ENCODE results near the gene L3MBTL3. TPM values are rescaled to one million over a fixed set of nuclear protein-coding genes. Genes with fewer than 3 reads are reported as not detected.

Gene L3MBTL3
- total RNA-seq, 4 donors from 2014 or later, result 2.1 to 6.1 (median 5.9) TPM

GRCh38 chr6:130187335-130188206 is 169.2 kb downstream of the L3MBTL3 start:
- in situ Hi-C loops (cut with MboI; ENCODE audit: low sequenced_read_pairs in 4 of 4) (no loop called here), intact Hi-C loops (cut with DNase I; ENCODE audit: low total_unique reads) (no loop called here)
- H3K4me1 ChIP-seq, result no peaks in the 10 kb centered on the region
- H3K9me3 ChIP-seq, result no peaks in the 10 kb centered on the region
- H3K36me3 ChIP-seq, result no peaks in the 10 kb centered on the region
- no peak for TF ChIP-seq CTCF (IDR thresholded peaks at IDR 0.05 in 4 of 5, conservative IDR thresholded peaks at IDR 0.05 in 1 of 5)
- no peak for TF ChIP-seq POLR2A (IDR thresholded peaks at IDR 0.05)
- ATAC-seq, result no peak
- no peak for DNase-seq
- H3K27me3 ChIP-seq, result no peaks in the 10 kb centered on the region
- H3K27ac ChIP-seq, result no peak overlapping the region
- H3K4me3 ChIP-seq, result no peak overlapping the region

DNA sequence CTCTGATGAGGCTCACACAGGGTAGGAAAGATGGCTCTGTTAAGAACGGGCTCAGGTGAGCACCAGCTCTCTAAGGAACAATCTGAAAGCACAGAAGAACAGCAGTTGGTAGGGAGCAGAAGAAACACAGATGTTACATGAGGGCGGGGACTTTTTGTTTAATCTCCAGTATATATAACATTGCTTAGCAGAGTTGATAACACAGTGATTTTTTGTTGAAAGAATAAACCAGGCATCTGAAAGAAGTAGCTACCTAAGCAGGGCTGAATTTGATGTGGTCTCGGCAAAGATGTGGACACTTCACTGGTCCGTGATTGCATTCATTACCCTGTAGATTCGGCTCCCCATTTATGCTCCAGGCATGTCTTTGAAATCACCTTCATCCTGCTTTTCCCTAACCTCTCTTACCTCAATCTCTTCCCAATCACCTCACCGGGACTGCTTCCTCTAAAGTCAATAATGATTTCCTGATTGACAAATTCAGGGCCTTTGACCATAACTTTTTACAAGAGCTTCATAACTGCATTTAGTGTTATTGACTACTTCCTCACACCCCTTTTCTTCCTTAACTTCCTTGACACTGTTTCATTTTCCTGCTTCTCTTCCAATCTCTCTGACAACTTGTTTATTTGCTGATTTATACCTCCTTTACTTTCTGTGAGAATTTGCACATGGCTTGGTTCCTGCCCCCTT is 170.0 kb downstream of the L3MBTL3 start:
- H3K36me3 ChIP-seq, result no peaks in the 10 kb centered on the region
- no peaks in the 10 kb centered on the region for H3K9me3 ChIP-seq
- no peak for TF ChIP-seq POLR2A (IDR thresholded peaks at IDR 0.05)
- TF ChIP-seq CTCF (IDR thresholded peaks at IDR 0.05 in 4 of 5, conservative IDR thresholded peaks at IDR 0.05 in 1 of 5), result no peak
- no peak overlapping the region for H3K4me3 ChIP-seq
- in situ Hi-C loops (cut with MboI; ENCODE audit: low sequenced_read_pairs in 4 of 4), result no loop called here
- DNase-seq, result no peak
- H3K4me1 ChIP-seq, result no peaks in the 10 kb centered on the region
- intact Hi-C loops (cut with DNase I; ENCODE audit: low total_unique reads), result no loop called here
- no peak overlapping the region for H3K27ac ChIP-seq
- no peaks in the 10 kb centered on the region for H3K27me3 ChIP-seq
- ATAC-seq, result no peak

DNA sequence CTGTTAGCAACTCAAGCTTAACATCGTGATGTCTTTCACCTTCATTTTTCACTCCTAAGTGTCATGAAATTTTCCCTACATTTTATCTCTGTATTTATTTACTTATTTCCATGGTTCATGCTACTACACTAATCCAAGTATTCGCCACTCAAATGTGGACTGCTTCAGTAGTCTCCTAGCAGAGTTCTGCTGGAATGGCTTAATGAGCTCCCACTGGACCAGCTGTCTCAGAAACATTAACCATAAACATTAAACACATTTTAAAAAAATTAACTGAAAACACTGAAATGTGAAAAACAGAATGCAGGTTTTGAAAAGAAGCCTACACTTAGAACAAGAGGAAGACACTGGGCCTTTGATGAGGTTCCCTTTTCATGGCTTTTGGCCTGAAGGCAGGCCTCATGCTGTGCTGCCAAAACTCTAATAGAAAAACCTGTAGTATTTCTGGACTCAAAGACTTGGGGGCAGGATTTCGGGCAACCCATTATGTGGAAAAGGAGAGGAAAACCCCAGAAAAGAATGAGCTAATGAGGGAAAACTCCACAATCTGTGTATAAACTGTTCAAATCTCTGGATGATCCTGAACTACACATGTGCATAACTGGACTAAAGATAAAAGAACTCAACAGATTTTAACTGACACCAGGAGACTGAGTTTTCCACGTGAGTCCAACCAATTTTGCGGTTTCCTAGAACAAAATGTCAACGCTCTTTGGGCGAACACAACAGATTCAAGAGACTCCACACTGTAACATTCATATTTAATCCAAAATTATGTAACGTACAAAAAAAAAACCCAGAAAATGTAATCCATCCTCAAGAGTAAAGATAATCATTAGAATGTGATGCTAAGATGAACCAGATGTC is 171.4 kb downstream of the L3MBTL3 start:
- DNase-seq (no peak), ATAC-seq (no peak)
- in situ Hi-C loops (cut with MboI; ENCODE audit: low sequenced_read_pairs in 4 of 4) (no loop called here), intact Hi-C loops (cut with DNase I; ENCODE audit: low total_unique reads) (no loop called here)
- Histone ChIP-seq H3K4me1 (no peaks in the 10 kb centered on the region), H3K9me3 (no peaks in the 10 kb centered on the region), H3K27ac (no peak overlapping the region), H3K36me3 (no peaks in the 10 kb centered on the region), H3K27me3 (no peaks in the 10 kb centered on the region), H3K4me3 (no peak overlapping the region)
- no peak for TF ChIP-seq POLR2A (IDR thresholded peaks at IDR 0.05)
- no peak for TF ChIP-seq CTCF (IDR thresholded peaks at IDR 0.05 in 4 of 5, conservative IDR thresholded peaks at IDR 0.05 in 1 of 5)

Other genes with a start within 250 kb of the L3MBTL3 start
- gene TMEM244, start 157.3 kb upstream of the L3MBTL3 start, total RNA-seq, result not detected
- not detected for gene SAMD3, start 204.4 kb downstream of the L3MBTL3 start, total RNA-seq